Measurements from ENCODE around the gene SLC38A10.

The SLC38A10 gene
- 107 to 142 (median 127) reads per million in 3 donors for total RNA-seq

- Histone ChIP-seq H3K9me3 (ENCODE audit: control insufficient read depth, low read length) (no peaks in the 10 kb centered on the region), H3K27ac (ENCODE audit: insufficient read depth, low read length, poor library complexity, severe bottlenecking) (peak within 1 kb of the TSS; percentile 90), H3K4me3 (ENCODE audit: insufficient read depth, low read depth, low read length, poor library complexity, severe bottlenecking) (peak within 1 kb of the TSS; percentile 95), H3K4me1 (ENCODE audit: control insufficient read depth, insufficient read depth, low read length, poor library complexity, severe bottlenecking) (peaks cover 5% of the 10 kb centered on the region), H3K36me3 (ENCODE audit: control insufficient read depth, insufficient read depth, low read length) (no peaks in the 10 kb centered on the region), H3K27me3 (replicated peaks; ENCODE audit: control insufficient read depth, insufficient read depth, low read length, poor library complexity, severe bottlenecking) (no peaks in the 10 kb centered on the region)
- peak; percentile 80 to 88 (median 81) for DNase-seq
Measured at GRCh38 chr17:81295031-81295675, at the start of gene SLC38A10. Gene SLC38A10 (minus strand): TSS chr17:81295307. CDS start chr17:81294921, 386 bp downstream.

- H3K9me3 ChIP-seq (ENCODE audit: control insufficient read depth, low read length), result no peaks in the 10 kb centered on the region
- no peaks in the 10 kb centered on the region for H3K36me3 ChIP-seq (ENCODE audit: control insufficient read depth, insufficient read depth, low read length)
- no peak overlapping the region for H3K27ac ChIP-seq (ENCODE audit: insufficient read depth, low read length, poor library complexity, severe bottlenecking)
- H3K4me3 ChIP-seq (ENCODE audit: insufficient read depth, low read depth, low read length, poor library complexity, severe bottlenecking), result no peak overlapping the region
- peaks cover 76% of the 10 kb centered on the region for H3K27me3 ChIP-seq (replicated peaks; ENCODE audit: control insufficient read depth, insufficient read depth, low read length, poor library complexity, severe bottlenecking)
- H3K4me1 ChIP-seq (ENCODE audit: control insufficient read depth, insufficient read depth, low read length, poor library complexity, severe bottlenecking), result peaks cover 42% of the 10 kb centered on the region
- no peak for DNase-seq
Measured at GRCh38 chr17:81342269-81343070, 47.4 kb upstream of the SLC38A10 start.

- H3K27ac ChIP-seq (ENCODE audit: insufficient read depth, low read length, poor library complexity, severe bottlenecking), result no peak overlapping the region
- no peaks in the 10 kb centered on the region for H3K9me3 ChIP-seq (ENCODE audit: control insufficient read depth, low read length)
- H3K4me3 ChIP-seq (ENCODE audit: insufficient read depth, low read depth, low read length, poor library complexity, severe bottlenecking), result no peak overlapping the region
- peaks cover 42% of the 10 kb centered on the region for H3K4me1 ChIP-seq (ENCODE audit: control insufficient read depth, insufficient read depth, low read length, poor library complexity, severe bottlenecking)
- peaks cover 77% of the 10 kb centered on the region for H3K27me3 ChIP-seq (replicated peaks; ENCODE audit: control insufficient read depth, insufficient read depth, low read length, poor library complexity, severe bottlenecking)
- no peaks in the 10 kb centered on the region for H3K36me3 ChIP-seq (ENCODE audit: control insufficient read depth, insufficient read depth, low read length)
- DNase-seq, result no peak
Measured at GRCh38 chr17:81341516-81342268, 46.6 kb upstream of the SLC38A10 start.

- Histone ChIP-seq H3K36me3 (ENCODE audit: control insufficient read depth, insufficient read depth, low read length) (no peaks in the 10 kb centered on the region), H3K27ac (ENCODE audit: insufficient read depth, low read length, poor library complexity, severe bottlenecking) (no peak overlapping the region), H3K27me3 (replicated peaks; ENCODE audit: control insufficient read depth, insufficient read depth, low read length, poor library complexity, severe bottlenecking) (peaks cover 81% of the 10 kb centered on the region), H3K4me1 (ENCODE audit: control insufficient read depth, insufficient read depth, low read length, poor library complexity, severe bottlenecking) (peaks cover 37% of the 10 kb centered on the region), H3K4me3 (ENCODE audit: insufficient read depth, low read depth, low read length, poor library complexity, severe bottlenecking) (no peak overlapping the region), H3K9me3 (ENCODE audit: control insufficient read depth, low read length) (no peaks in the 10 kb centered on the region)
- no peak for DNase-seq
Measured at GRCh38 chr17:81340607-81341515, 45.8 kb upstream of the SLC38A10 start.

- Histone ChIP-seq H3K9me3 (ENCODE audit: control insufficient read depth, low read length) (no peaks in the 10 kb centered on the region), H3K27ac (ENCODE audit: insufficient read depth, low read length, poor library complexity, severe bottlenecking) (no peak overlapping the region), H3K4me1 (ENCODE audit: control insufficient read depth, insufficient read depth, low read length, poor library complexity, severe bottlenecking) (peaks cover 30% of the 10 kb centered on the region), H3K4me3 (ENCODE audit: insufficient read depth, low read depth, low read length, poor library complexity, severe bottlenecking) (no peak overlapping the region), H3K27me3 (replicated peaks; ENCODE audit: control insufficient read depth, insufficient read depth, low read length, poor library complexity, severe bottlenecking) (peaks cover 74% of the 10 kb centered on the region), H3K36me3 (ENCODE audit: control insufficient read depth, insufficient read depth, low read length) (no peaks in the 10 kb centered on the region)
- DNase-seq, result no peak
Measured at GRCh38 chr17:81339534-81340296, 44.6 kb upstream of the SLC38A10 start.

- peaks cover 68% of the 10 kb centered on the region for H3K27me3 ChIP-seq (replicated peaks; ENCODE audit: control insufficient read depth, insufficient read depth, low read length, poor library complexity, severe bottlenecking)
- peaks cover 24% of the 10 kb centered on the region for H3K4me1 ChIP-seq (ENCODE audit: control insufficient read depth, insufficient read depth, low read length, poor library complexity, severe bottlenecking)
- no peaks in the 10 kb centered on the region for H3K9me3 ChIP-seq (ENCODE audit: control insufficient read depth, low read length)
- no peak overlapping the region for H3K27ac ChIP-seq (ENCODE audit: insufficient read depth, low read length, poor library complexity, severe bottlenecking)
- H3K4me3 ChIP-seq (ENCODE audit: insufficient read depth, low read depth, low read length, poor library complexity, severe bottlenecking), result no peak overlapping the region
- no peaks in the 10 kb centered on the region for H3K36me3 ChIP-seq (ENCODE audit: control insufficient read depth, insufficient read depth, low read length)
- DNase-seq, result no peak
Measured at GRCh38 chr17:81339191-81339533, 44.1 kb upstream of the SLC38A10 start.

GRCh38 chr17:81338274-81339190 is 43.4 kb upstream of the SLC38A10 start:
- Histone ChIP-seq H3K9me3 (ENCODE audit: control insufficient read depth, low read length) (no peaks in the 10 kb centered on the region), H3K36me3 (ENCODE audit: control insufficient read depth, insufficient read depth, low read length) (no peaks in the 10 kb centered on the region), H3K4me1 (ENCODE audit: control insufficient read depth, insufficient read depth, low read length, poor library complexity, severe bottlenecking) (peaks cover 18% of the 10 kb centered on the region), H3K27ac (ENCODE audit: insufficient read depth, low read length, poor library complexity, severe bottlenecking) (no peak overlapping the region), H3K27me3 (replicated peaks; ENCODE audit: control insufficient read depth, insufficient read depth, low read length, poor library complexity, severe bottlenecking) (peaks cover 62% of the 10 kb centered on the region), H3K4me3 (ENCODE audit: insufficient read depth, low read depth, low read length, poor library complexity, severe bottlenecking) (no peak overlapping the region)
- no peak for DNase-seq

- Histone ChIP-seq H3K27ac (ENCODE audit: insufficient read depth, low read length, poor library complexity, severe bottlenecking) (no peak overlapping the region), H3K27me3 (replicated peaks; ENCODE audit: control insufficient read depth, insufficient read depth, low read length, poor library complexity, severe bottlenecking) (peaks cover 51% of the 10 kb centered on the region), H3K9me3 (ENCODE audit: control insufficient read depth, low read length) (no peaks in the 10 kb centered on the region), H3K36me3 (ENCODE audit: control insufficient read depth, insufficient read depth, low read length) (no peaks in the 10 kb centered on the region), H3K4me3 (ENCODE audit: insufficient read depth, low read depth, low read length, poor library complexity, severe bottlenecking) (no peak overlapping the region), H3K4me1 (ENCODE audit: control insufficient read depth, insufficient read depth, low read length, poor library complexity, severe bottlenecking) (peaks cover 7% of the 10 kb centered on the region)
- no peak for DNase-seq
Measured at GRCh38 chr17:81337476-81337879, 42.4 kb upstream of the SLC38A10 start.

Data from effector memory CD4-positive, alpha-beta T cell (primary cell).